Gastroesophageal sphincter (tissue), 4 donors: ENCODE data around the gene PRRG2. TPM values are rescaled to one million over a fixed set of nuclear protein-coding genes. Genes with fewer than 3 reads are reported as not detected.

Experiments
- ATAC-seq: fragments of 150-250 bp; one replicate; pipeline ENCODE4 v1.9.1; 2016; ENCODE audit warnings: mild to moderate bottlenecking, moderate library complexity
- H3K27ac ChIP-seq, 4 donors: fragments of 200-600 bp; sonication (generic) in 3 of 4; 1 replicate in 3 of 4; 2 replicates in 1 of 4; pipeline ENCODE4 v1.5.1; 2016 to 2019
- H3K27me3 ChIP-seq: fragments of 200-600 bp; sonication (generic); one replicate; pipeline ENCODE4 v1.5.1; 2019
- H3K36me3 ChIP-seq, 2 donors: fragments of 200-600 bp; sonication (generic); one replicate each; pipeline ENCODE4 v1.5.1; 2019; ENCODE audit warnings: control low read depth in 1 of 2
- H3K4me1 ChIP-seq, 3 donors: fragments of 200-600 bp; sonication (generic); 1 replicate in 2 of 3; 2 replicates in 1 of 3; pipeline ENCODE4 v1.5.1; 2016 to 2019; ENCODE audit warnings: control low read depth in 2 of 3
- H3K4me3 ChIP-seq, 2 donors: fragments of 200-600 bp; sonication (generic); one replicate each; pipeline ENCODE4 v1.5.1; 2019; ENCODE audit warnings: mild to moderate bottlenecking in 1 of 2, moderate library complexity in 1 of 2
- H3K9me3 ChIP-seq, 3 donors: fragments of 200-600 bp; sonication (generic); one replicate each; pipeline ENCODE4 v1.5.1; 2017 to 2019; ENCODE audit warnings: control low read depth in 2 of 3
- CTCF ChIP-seq, 4 experiments: fragments of 200-600 bp in 2 of 4; fragments of 450-650 bp in 2 of 4; sonication (generic) in 1 of 4; IDR thresholded peaks; one replicate each; pipeline ENCODE4 v1.5.1; 2017 to 2019; ENCODE audit warnings: antibody characterized with exemption in 4 of 4, mild to moderate bottlenecking in 2 of 4, moderate library complexity in 2 of 4
- EP300 ChIP-seq: sonication (generic); formaldehyde crosslinking; IDR thresholded peaks from one replicate; pipeline ENCODE4 v1.6.1; 2017; ENCODE audit warnings: antibody characterized with exemption, mild to moderate bottlenecking
- POLR2A ChIP-seq, 2 donors: fragments of 450-650 bp; IDR thresholded peaks; one replicate each; pipeline ENCODE4 v1.6.1; 2017; ENCODE audit warnings: antibody characterized with exemption in 2 of 2, mild to moderate bottlenecking in 2 of 2, moderate library complexity in 1 of 2
- POLR2AphosphoS5 ChIP-seq: sonication (generic); formaldehyde crosslinking; IDR thresholded peaks from one replicate; pipeline ENCODE4 v1.6.1; 2017; ENCODE audit warnings: antibody characterized with exemption
- WGBS, 2 donors: methylation state at CpG; one replicate each; pipeline ENCODE4 v1.1.5; 2018; ENCODE audit warnings: low coverage in 1 of 2; 5-methylcytosine and 5-hydroxymethylcytosine counted together
- small RNA-seq, 4 donors: library from RNA; depleted of rRNA; stranded (forward); fragments of <200 nt; gene quantifications; one replicate each; pipeline ENCODE3, GENCODE V24; 2016
- total RNA-seq, 4 donors: library from RNA; depleted of rRNA; stranded (reverse); fragments of >200 nt; gene quantifications; one replicate each; pipeline ENCODE4 v1.1.0, GENCODE V29; 2016

The PRRG2 gene
- total RNA-seq, 4 donors from 2014 or later: 1.0 to 1.1 TPM; not detected in 2

- Histone ChIP-seq H3K4me3 (peak overlapping the region; percentile 76 to 91), H3K27me3 (no peaks in the 10 kb centered on the region), H3K9me3 (no peaks in the 10 kb centered on the region), H3K27ac (peak overlapping the region; percentile 95 to 100 (median 100)), H3K36me3 (peaks cover 0 to 23% of the 10 kb centered on the region in 2 donors), H3K4me1 (peaks cover 0 to 62% (median 14%) of the 10 kb centered on the region in 3 donors)
- peak; percentile 51 for TF ChIP-seq POLR2AphosphoS5
- TF ChIP-seq POLR2A (IDR thresholded peaks at IDR 0.05): no peak
- WGBS, 2 donors: 5 to 8% methylated on average over 8 to 11 of the region's 19 CpGs
- peak; percentile 17 for ATAC-seq
These were observed 57.0 kb downstream of the PRRG2 start for GRCh38 chr19:49637821-49638738.

- Histone ChIP-seq H3K27ac (peak overlapping the region; percentile 95 to 100 (median 100)), H3K36me3 (peaks cover 0 to 23% of the 10 kb centered on the region in 2 donors), H3K4me1 (peaks cover 0 to 77% (median 25%) of the 10 kb centered on the region in 3 donors), H3K27me3 (no peaks in the 10 kb centered on the region), H3K4me3 (peak overlapping the region; percentile 76 to 91), H3K9me3 (no peaks in the 10 kb centered on the region)
- 2 to 3% methylated on average over 6 to 11 of the region's 31 CpGs for WGBS, 2 donors
- TF ChIP-seq POLR2A (IDR thresholded peaks at IDR 0.05) (peak; percentile 74 to 85), POLR2AphosphoS5 (no peak)
- no peak for ATAC-seq
These were observed 58.4 kb downstream of the PRRG2 start for GRCh38 chr19:49639401-49640112.

GRCh38 chr19:49640113-49640898 is 59.2 kb downstream of the PRRG2 start, which contains the start of gene RRAS:
Gene RRAS, minus strand, starts transcription at chr19:49640143. Its CDS starts 45 bp downstream, at chr19:49640098.
- WGBS, 2 donors: 0% methylated on average over 10 to 14 of the region's 51 CpGs
- H3K27ac ChIP-seq: peak within 1 kb of the TSS; percentile 99 to 100 (median 100)
- H3K36me3 ChIP-seq: peaks cover 0 to 22% of the 10 kb centered on the region in 2 donors
- ATAC-seq: peak; percentile 78
- H3K4me1 ChIP-seq: peaks cover 0 to 82% (median 31%) of the 10 kb centered on the region in 3 donors
- H3K4me3 ChIP-seq: peak within 1 kb of the TSS; percentile 76 to 91
- no peaks in the 10 kb centered on the region for H3K27me3 ChIP-seq
- TF ChIP-seq EP300 (no peak), POLR2A (IDR thresholded peaks at IDR 0.05) (peak; percentile 90 to 91), POLR2AphosphoS5 (peak; percentile 98), CTCF (IDR thresholded peaks at IDR 0.05) (no peak)
- no peaks in the 10 kb centered on the region for H3K9me3 ChIP-seq

Small RNAs within 50 kb of the gene (small RNA-seq; reads per million reads assigned to genes)
- gene RF00019: 0 reads per million in 4 donors

Other genes starting within 250 kb of the PRRG2 start
- 10 to 100 TPM in 2 of 4 donors, 1 to 10 TPM in 2; 4.9 to 18.9 (median 9.3) TPM for gene CD37, start 245.9 kb upstream of the PRRG2 start, total RNA-seq
- gene TEAD2, start 218.9 kb upstream of the PRRG2 start, total RNA-seq: 10 to 100 TPM; 47.5 to 73.1 (median 51.1) TPM
- not detected for gene DKKL1, start 217.4 kb upstream of the PRRG2 start, total RNA-seq
- gene KASH5, start 193.1 kb upstream of the PRRG2 start, total RNA-seq: not detected
- not detected for gene PTH2, start 157.9 kb upstream of the PRRG2 start, total RNA-seq
- gene GFY, start 155.9 kb upstream of the PRRG2 start, total RNA-seq: not detected
- 1 to 10 TPM; 1.1 to 1.7 (median 1.2) TPM for gene SLC17A7, start 139.8 kb upstream of the PRRG2 start, total RNA-seq
- 10 to 100 TPM; 67.2 to 82.4 (median 72.5) TPM for gene PIH1D1, start 129.5 kb upstream of the PRRG2 start, total RNA-seq
- gene ALDH16A1, start 128.1 kb upstream of the PRRG2 start, total RNA-seq: 10 to 100 TPM; 11.8 to 34.4 (median 22.2) TPM
- 10 to 100 TPM in 1 of 4 donors, 1 to 10 TPM in 3; 3.1 to 21.0 (median 7.6) TPM for gene FLT3LG, start 107.1 kb upstream of the PRRG2 start, total RNA-seq
- 1,000 to 10,000 TPM; 1,269 to 3,399 (median 2,205) TPM for gene RPL13A, start 93.7 kb upstream of the PRRG2 start, total RNA-seq
- gene RPS11, start 84.9 kb upstream of the PRRG2 start, total RNA-seq: 1,000 to 10,000 TPM; 2,443 to 5,156 (median 3,385) TPM
- 100 to 1,000 TPM in 3 of 4 donors, 10 to 100 TPM in 1; 78.6 to 255 (median 158) TPM for gene FCGRT, start 68.7 kb upstream of the PRRG2 start, total RNA-seq
- 10 to 100 TPM in 3 of 4 donors, 1 to 10 TPM in 1; 8.2 to 21.0 (median 12.0) TPM for gene RCN3, start 53.3 kb upstream of the PRRG2 start, total RNA-seq
- 10 to 100 TPM; 45.5 to 59.6 (median 51.8) TPM for gene NOSIP, start 760 bp upstream of the PRRG2 start, total RNA-seq
- 10 to 100 TPM in 3 of 4 donors, 1 to 10 TPM in 1; 9.3 to 24.1 (median 14.8) TPM for gene PRR12, start 9.9 kb downstream of the PRRG2 start, total RNA-seq
- gene RRAS, start 58.8 kb downstream of the PRRG2 start, total RNA-seq: 100 to 1,000 TPM; 100 to 162 (median 136) TPM
- gene SCAF1, start 60.9 kb downstream of the PRRG2 start, total RNA-seq: 10 to 100 TPM; 18.2 to 37.5 (median 18.5) TPM
- gene IRF3, start 84.5 kb downstream of the PRRG2 start, total RNA-seq: 10 to 100 TPM; 29.2 to 68.6 (median 39.9) TPM
- gene BCL2L12, start 84.6 kb downstream of the PRRG2 start, total RNA-seq: 1 to 10 TPM; 3.3 to 7.9 (median 6.4) TPM
- gene PRMT1, start 96.0 kb downstream of the PRRG2 start, total RNA-seq: 100 to 1,000 TPM; 137 to 152 (median 146) TPM
- 1 to 10 TPM in 3 of 4 donors, not detected in 1; 1.3 to 4.1 (median 1.5) TPM for gene ADM5, start 108.3 kb downstream of the PRRG2 start, total RNA-seq
- 1 to 10 TPM; 2.0 to 3.0 (median 2.6) TPM for gene CPT1C, start 109.8 kb downstream of the PRRG2 start, total RNA-seq
- gene TSKS, start 182.0 kb downstream of the PRRG2 start, total RNA-seq: 1 to 10 TPM in 1 of 4 donors, under 1 TPM in 1, not detected in 2; 0.73 to 4.2 TPM
- 100 to 1,000 TPM in 1 of 4 donors, 10 to 100 TPM in 3; 69.9 to 103 (median 76.1) TPM for gene AP2A1, start 185.7 kb downstream of the PRRG2 start, total RNA-seq
- 10 to 100 TPM; 14.8 to 23.0 (median 20.1) TPM for gene FUZ, start 232.0 kb downstream of the PRRG2 start, total RNA-seq
- gene MED25, start 237.0 kb downstream of the PRRG2 start, total RNA-seq: 10 to 100 TPM; 26.7 to 36.1 (median 28.7) TPM